ENCODE measurements around the gene GREB1. TPM values are rescaled to one million over a fixed set of nuclear protein-coding genes. Genes with fewer than 3 reads are reported as not detected.

GREB1 gene
- total and polyA plus RNA-seq, 2 of the 4 experiments (the other 2 are of a cell fraction) = 0.05 TPM; not detected in 1

DNA sequence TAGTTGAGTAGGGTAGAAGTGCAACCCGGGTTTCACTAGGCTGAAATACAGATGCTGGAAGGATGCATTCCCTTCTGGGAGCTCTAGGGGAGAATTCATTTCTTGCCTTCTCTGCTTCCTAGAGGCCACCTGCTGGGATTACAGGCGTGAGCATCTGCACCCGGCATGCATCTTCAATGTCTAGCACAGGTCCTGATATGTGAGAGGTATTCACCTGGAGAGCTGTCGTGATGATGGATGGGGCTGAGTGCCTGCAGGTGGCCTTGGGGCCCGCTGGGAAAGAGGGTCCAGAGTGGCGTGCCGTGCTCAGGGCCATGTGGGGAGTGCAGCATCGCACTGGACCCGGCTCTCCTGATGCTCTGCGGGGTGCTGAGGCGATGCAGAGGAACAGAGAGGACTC lies 142.8 kb downstream of the GREB1 start:
- no peaks in the 10 kb centered on the region for H3K36me3 ChIP-seq (ENCODE audit: control insufficient read depth, insufficient read depth, low read length)
- no peak overlapping the region for H2BK20ac ChIP-seq (ENCODE audit: low read depth, low read length)
- H3K56ac ChIP-seq (ENCODE audit: extremely low read depth, insufficient read depth, low read length) = no peak overlapping the region
- H3K4ac ChIP-seq (ENCODE audit: low read depth, low read length) = no peak overlapping the region
- no peak overlapping the region for H2AK9ac ChIP-seq (replicated peaks; ENCODE audit: low read depth, low read length, poor library complexity)
- no peak overlapping the region for H3K4me2 ChIP-seq (ENCODE audit: low read depth, low read length)
- H3K14ac ChIP-seq (replicated peaks; ENCODE audit: low read depth, low read length) = no peak overlapping the region
- H3K27me3 ChIP-seq (ENCODE audit: control insufficient read depth, insufficient read depth, low read length) = peaks cover 43% of the 10 kb centered on the region
- no TSS peak for BruUV-seq (replicated peaks)
- dilution Hi-C loops (cut with HindIII; ENCODE audit: low sequenced_read_pairs, unreplicated experiment) (no loop called here), intact Hi-C loops (cut with micrococcal nuclease) (no loop called here), in situ Hi-C loops (cut with MboI; ENCODE audit: low sequenced_read_pairs) (no loop called here)
- H3K23ac ChIP-seq (ENCODE audit: low read depth, low read length) = no peak overlapping the region
- H2AFZ ChIP-seq (replicated peaks; ENCODE audit: low read length, poor library complexity) = no peak overlapping the region
- no peak for ATAC-seq (ENCODE audit: low read depth)
- TF ChIP-seq, protein P1, sequence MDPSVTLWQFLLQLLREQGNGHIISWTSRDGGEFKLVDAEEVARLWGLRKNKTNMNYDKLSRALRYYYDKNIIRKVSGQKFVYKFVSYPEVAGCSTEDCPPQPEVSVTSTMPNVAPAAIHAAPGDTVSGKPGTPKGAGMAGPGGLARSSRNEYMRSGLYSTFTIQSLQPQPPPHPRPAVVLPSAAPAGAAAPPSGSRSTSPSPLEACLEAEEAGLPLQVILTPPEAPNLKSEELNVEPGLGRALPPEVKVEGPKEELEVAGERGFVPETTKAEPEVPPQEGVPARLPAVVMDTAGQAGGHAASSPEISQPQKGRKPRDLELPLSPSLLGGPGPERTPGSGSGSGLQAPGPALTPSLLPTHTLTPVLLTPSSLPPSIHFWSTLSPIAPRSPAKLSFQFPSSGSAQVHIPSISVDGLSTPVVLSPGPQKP (IDR thresholded peaks at IDR 0.05; ENCODE audit: borderline replicate concordance, low read depth, low read length) = no peak
- TF ChIP-seq BHLHE40 (IDR thresholded peaks at IDR 0.05; ENCODE audit: low read depth, low read length) (no peak), MAZ (IDR thresholded peaks at IDR 0.05; ENCODE audit: borderline replicate concordance, low read depth, low read length) (no peak), CTCF (conservative IDR thresholded peaks at IDR 0.05; ENCODE audit: low read depth, low read length) (0 out of 2 replicates have a peak, but pooled peaks have one; percentile 6)
- no peaks in the 10 kb centered on the region; the same call in 1 of the 2 replicates for H3K9me1 ChIP-seq (ENCODE audit: insufficient read depth, low read length)
- no peak overlapping the region for H4K5ac ChIP-seq (ENCODE audit: low read depth, low read length)
- H2BK5ac ChIP-seq (ENCODE audit: low read depth, low read length, poor library complexity, severe bottlenecking) = no peak overlapping the region
- no peak overlapping the region for H2BK120ac ChIP-seq (ENCODE audit: low read depth, low read length)
- H4K8ac ChIP-seq (ENCODE audit: low read depth in 2 of 2, low read length in 2 of 2) = no peak overlapping the region
- 52% methylated on average over 2 of the region's 11 CpGs; no CpG with 5 or more reads in 1 of the 2 experiments for WGBS, 2 experiments (ENCODE audit: extremely low coverage in 2 of 2, insufficient read length in 1 of 2)
- H3K27ac ChIP-seq (ENCODE audit: insufficient read depth, low read length) = no peak overlapping the region
- H3K18ac ChIP-seq (ENCODE audit: low read depth, low read length) = no peak overlapping the region
- H3K9ac ChIP-seq (ENCODE audit: low read depth, low read length) = no peak overlapping the region
- ChIA-PET POLR2A (ENCODE audit: unreplicated experiment) (no interaction called here), CTCF (no interaction called here)
- H3K79me1 ChIP-seq (ENCODE audit: low read depth in 1 of 2, low read length in 2 of 2) = no peaks in the 10 kb centered on the region
- peaks cover 2% of the 10 kb centered on the region; the same call in 1 of the 2 replicates for H3K9me3 ChIP-seq (ENCODE audit: control insufficient read depth, insufficient read depth, low read length)
- no peak overlapping the region for H2BK15ac ChIP-seq (ENCODE audit: low read depth, low read length)
- no peak overlapping the region for H2AK5ac ChIP-seq (ENCODE audit: low read depth, low read length)
- no peak for DNase-seq
- H3K4me3 ChIP-seq (ENCODE audit: insufficient read depth, low read depth, low read length) = no peak overlapping the region
- H4K20me1 ChIP-seq (ENCODE audit: insufficient read depth, low read length) = no peaks in the 10 kb centered on the region; the same call in 1 of the 2 replicates
- H3K4me1 ChIP-seq (ENCODE audit: control insufficient read depth, insufficient read depth, low read length) = peaks cover 8% of the 10 kb centered on the region; the same call in 1 of the 2 replicates
- no peak overlapping the region for H4K91ac ChIP-seq (ENCODE audit: insufficient read depth, low read depth, low read length)

Data from IMR-90 (cell line).